HG03558 (cell line): Measurements from ENCODE around the gene SHC2.
"Not testable (repeated sequence)": the region's sequence is repeated elsewhere in the genome, so short reads cannot be mapped to it uniquely, and the experiment has no call there.

Experiments used
- ATAC-seq: cut with Tn5 transposase; IDR thresholded peaks from one replicate; pipeline ENCODE4 v1.9.1; 2021; ENCODE audit warnings: moderate number of reproducible peaks; ENCODE audit not compliant: unreplicated experiment; ENCODE audit errors: extremely low read depth

Gene SHC2

DNA sequence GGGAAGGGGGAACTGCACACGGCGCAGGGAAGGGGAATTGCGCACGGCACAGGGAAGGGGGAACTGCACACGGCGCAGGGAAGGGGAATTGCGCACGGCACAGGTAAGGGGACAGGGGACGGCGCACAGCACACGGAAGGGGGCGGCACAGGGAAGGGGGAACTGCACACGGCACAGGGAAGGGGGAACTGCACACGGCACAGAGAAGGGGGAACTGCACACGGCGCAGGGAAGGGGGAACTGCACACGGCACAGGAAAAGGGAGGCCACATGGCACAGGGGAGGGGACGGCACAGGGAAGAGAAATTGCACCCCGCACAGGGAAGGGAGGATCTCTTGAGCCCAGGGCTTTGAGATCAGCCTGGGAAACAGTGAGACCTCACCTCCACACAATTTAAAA, 33.2 kb downstream of the SHC2 start:
- ATAC-seq = not testable (repeated sequence)

GRCh38 chr19:426725-427445, 33.9 kb downstream of the SHC2 start:
- ATAC-seq = no peak

GRCh38 chr19:425056-425455, 35.8 kb downstream of the SHC2 start:
- no peak for ATAC-seq

- ATAC-seq = no peak
Observed at GRCh38 chr19:424546-424945, 36.3 kb downstream of the SHC2 start.

DNA sequence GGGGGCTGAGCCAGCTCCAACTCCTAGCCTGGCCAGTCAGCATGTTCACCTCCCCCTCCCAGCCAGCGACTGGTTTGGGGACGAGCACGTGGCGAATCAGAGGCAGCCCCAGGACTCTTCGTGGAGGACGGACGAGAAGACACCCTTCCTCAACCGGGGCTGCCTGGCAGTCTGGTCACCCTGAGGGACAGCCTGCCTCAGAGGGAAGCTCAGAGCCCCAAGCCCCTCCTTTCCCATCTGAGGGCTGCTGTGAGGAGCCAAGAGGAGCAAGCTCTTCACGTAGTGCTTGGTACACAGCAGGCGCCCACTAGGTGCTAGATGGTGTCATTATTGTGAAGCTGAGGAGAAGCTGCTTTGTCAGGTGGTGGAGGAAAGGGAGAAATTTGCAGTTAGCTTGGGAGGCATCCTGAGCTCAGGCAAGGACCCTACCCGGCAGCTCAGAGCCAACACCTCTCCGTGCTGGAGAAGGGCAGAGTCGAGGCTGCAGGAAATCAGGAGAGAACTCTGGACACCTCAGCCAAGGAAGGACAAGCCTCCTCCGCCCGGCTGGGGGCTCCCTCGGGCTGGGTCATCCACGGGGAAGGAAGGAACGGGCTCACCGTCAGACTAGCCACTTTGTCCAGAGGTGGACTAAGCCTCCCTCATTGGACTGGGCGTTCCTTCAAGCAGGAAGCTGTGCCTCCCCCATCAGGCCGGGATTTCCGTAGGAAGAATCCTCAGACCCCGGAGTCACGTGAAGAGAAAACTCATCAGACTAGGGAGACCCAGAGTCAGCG, 37.0 kb downstream of the SHC2 start:
- no peak for ATAC-seq

DNA sequence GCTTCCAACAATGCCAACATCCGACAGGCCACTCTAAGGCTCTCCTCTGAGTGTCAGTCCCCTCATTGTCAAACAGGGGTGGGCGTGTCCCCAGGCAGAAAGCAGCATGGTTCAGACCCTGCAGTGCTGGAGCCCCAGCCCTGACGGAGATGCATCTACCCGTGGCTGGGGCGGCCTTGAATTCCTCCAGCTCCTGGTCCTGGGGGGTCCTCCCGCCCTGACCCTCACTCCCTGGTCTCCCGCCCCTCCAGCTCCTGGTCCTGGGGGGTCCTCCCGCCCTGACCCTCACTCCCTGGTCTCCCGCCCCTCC, 38.0 kb downstream of the SHC2 start:
- not testable (repeated sequence) for ATAC-seq

- no peak for ATAC-seq
Observed at GRCh38 chr19:422213-422916, 38.5 kb downstream of the SHC2 start.

DNA sequence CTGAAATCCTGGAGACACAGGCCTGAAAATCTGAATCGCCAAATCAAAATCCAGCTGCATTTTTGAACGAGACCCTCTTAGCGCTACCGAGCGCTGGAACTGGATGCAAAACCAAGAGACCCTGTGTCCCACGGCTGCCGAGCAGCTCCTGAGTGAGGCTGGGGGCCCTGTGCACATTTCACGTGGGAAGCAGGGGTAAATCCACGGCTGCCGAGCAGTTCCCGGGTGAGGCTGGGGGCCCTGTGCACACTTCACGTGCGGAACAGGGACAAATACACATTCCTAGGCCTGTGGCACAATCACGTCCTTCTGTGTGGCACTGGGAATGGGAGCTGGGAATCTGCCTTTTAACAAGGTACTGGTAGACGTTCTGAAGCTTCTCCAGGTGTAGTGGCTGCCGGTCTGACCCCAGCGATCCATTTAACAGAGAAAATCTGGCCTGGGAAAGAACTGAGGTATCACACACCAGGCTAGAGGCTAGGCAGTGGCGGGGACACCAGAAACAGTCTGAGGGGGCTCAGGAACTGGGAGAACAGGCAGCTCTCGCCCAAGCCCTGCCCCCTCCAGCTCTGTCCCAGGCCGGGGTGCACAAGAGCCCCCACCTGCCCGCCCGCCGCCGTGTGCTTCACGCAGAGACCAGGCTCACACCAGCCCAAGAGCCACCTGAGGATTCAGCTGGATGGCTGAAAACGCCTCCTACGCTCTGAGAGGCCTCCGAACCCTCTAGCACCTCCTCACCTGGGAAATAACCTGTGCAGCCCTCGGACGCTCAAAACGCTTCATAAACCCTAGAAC, 40.9 kb downstream of the SHC2 start:
- ATAC-seq = no peak

- ATAC-seq = no peak
Observed at GRCh38 chr19:418761-419671, 41.8 kb downstream of the SHC2 start.

DNA sequence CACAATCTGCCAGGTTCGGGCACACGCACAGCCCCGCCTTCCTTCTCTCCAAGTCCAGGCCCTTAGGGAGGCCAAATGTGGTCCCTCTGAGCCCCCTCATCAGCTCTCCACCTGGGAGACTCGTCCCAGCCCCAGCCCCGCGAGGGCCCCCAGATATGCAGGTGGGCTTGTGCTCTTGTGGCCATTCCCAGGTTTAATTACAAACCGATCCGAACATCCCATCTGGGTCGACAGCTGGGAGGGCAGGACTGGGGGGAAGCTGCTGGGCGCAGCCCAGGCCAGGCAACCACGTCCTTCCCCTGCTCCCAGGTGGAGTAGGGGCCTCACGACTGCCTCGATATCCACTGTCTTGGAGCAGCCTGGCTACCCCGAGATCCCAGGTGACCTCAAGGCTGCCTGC, 44.4 kb downstream of the SHC2 start:
- no peak for ATAC-seq

DNA sequence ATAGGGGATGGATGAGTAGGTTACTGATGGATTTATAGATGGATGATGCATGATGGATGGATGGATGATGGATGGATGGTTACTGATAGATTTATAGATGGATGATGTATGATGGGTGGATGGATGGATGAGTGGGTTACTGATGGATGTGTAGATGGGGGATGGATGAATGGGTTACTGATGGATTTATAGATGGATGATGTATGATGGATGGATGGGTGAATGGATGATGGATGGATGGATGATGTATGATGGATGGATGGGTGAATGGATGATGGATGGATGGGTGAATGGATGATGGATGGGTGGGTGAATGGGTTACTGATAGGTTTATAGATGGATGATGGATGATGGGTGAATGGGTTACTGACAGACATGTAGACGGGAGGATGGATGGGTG, 45.5 kb downstream of the SHC2 start:
- no peak for ATAC-seq

GRCh38 chr19:413756-414420, 46.9 kb downstream of the SHC2 start:
- no peak for ATAC-seq

- ATAC-seq = no peak
Observed at GRCh38 chr19:412356-413355, 48.2 kb downstream of the SHC2 start.

GRCh38 chr19:411723-412355, 49.0 kb downstream of the SHC2 start:
- ATAC-seq = no peak

GRCh38 chr19:411121-411722, 49.6 kb downstream of the SHC2 start:
- not testable (repeated sequence) for ATAC-seq

GRCh38 chr19:410243-410781, 50.5 kb downstream of the SHC2 start:
- ATAC-seq = no peak
